Neural crest cell (in vitro differentiated cells): ENCODE results near the gene CD22. TPM values are rescaled to one million over a fixed set of nuclear protein-coding genes. Genes with fewer than 3 reads are reported as not detected.
"Not testable (repeated sequence)": the region's sequence is repeated elsewhere in the genome, so short reads cannot be mapped to it uniquely, and the experiment has no call there.

ENCODE experiments used
- DNase-seq: peaks from one replicate; pipeline ENCODE4 v3.0.0; 2021; ENCODE audit warnings: low read depth, mixed read lengths, low spot score
- H3K27ac Mint-ChIP-seq: one replicate; pipeline ENCODE4 v1.8.0; 2021; ENCODE audit warnings: mild to moderate bottlenecking, mixed read lengths; ENCODE audit not compliant: unreplicated experiment
- H3K27me3 Mint-ChIP-seq: 2 replicates; pipeline ENCODE4 v1.8.0; 2021; ENCODE audit warnings: low read depth, mild to moderate bottlenecking, mixed read lengths
- H3K36me3 Mint-ChIP-seq: 2 replicates; pipeline ENCODE4 v1.8.0; 2021; ENCODE audit warnings: low read depth, mild to moderate bottlenecking, mixed read lengths
- H3K4me1 Mint-ChIP-seq: 2 replicates; pipeline ENCODE4 v1.8.0; 2021; ENCODE audit warnings: mixed read lengths
- H3K4me3 Mint-ChIP-seq: one replicate; pipeline ENCODE4 v1.8.0; 2021; ENCODE audit warnings: mild to moderate bottlenecking, mixed read lengths
- H3K9me3 Mint-ChIP-seq: 2 replicates; pipeline ENCODE4 v1.8.0; 2021; ENCODE audit warnings: mixed read lengths
- CTCF ChIP-seq: fragments of 200-600 bp; sonication (generic); conservative IDR thresholded peaks from 2 replicates; pipeline ENCODE4 v1.5.0; 2021; ENCODE audit warnings: antibody characterized with exemption, mild to moderate bottlenecking
- total RNA-seq: library from RNA; stranded (reverse); gene quantifications from 2 replicates; pipeline ENCODE4 v1.2.1, GENCODE V29; 2021

Gene CD22
- total RNA-seq, 1 donor from 2014 or later, result not detected

- no peak for TF ChIP-seq CTCF
- Mint-ChIP-seq H3K36me3 (no peaks in the 10 kb centered on the region), H3K27me3 (peaks cover 25% of the 10 kb centered on the region), H3K4me1 (no peaks in the 10 kb centered on the region), H3K9me3 (no peaks in the 10 kb centered on the region), H3K27ac (no peak overlapping the region), H3K4me3 (no peak overlapping the region)
- no peak for DNase-seq
Measured at GRCh38 chr19:35285095-35285449, 43.9 kb upstream of the CD22 start.

- DNase-seq, H3K4me1 Mint-ChIP-seq, H3K9me3 Mint-ChIP-seq, H3K36me3 Mint-ChIP-seq, H3K27ac Mint-ChIP-seq, H3K4me3 Mint-ChIP-seq: not testable (repeated sequence)
- H3K27me3 Mint-ChIP-seq, result peaks cover 25% of the 10 kb centered on the region
Measured at GRCh38 chr19:35285465-35285864, 43.5 kb upstream of the CD22 start.

GRCh38 chr19:35286101-35286500 is 42.9 kb upstream of the CD22 start:
- peaks cover 24% of the 10 kb centered on the region for H3K27me3 Mint-ChIP-seq
- not testable (repeated sequence) for DNase-seq, H3K4me1 Mint-ChIP-seq, H3K4me3 Mint-ChIP-seq, H3K9me3 Mint-ChIP-seq, H3K36me3 Mint-ChIP-seq, H3K27ac Mint-ChIP-seq

GRCh38 chr19:35287713-35288112 is 41.3 kb upstream of the CD22 start:
- H3K4me1 Mint-ChIP-seq, result no peaks in the 10 kb centered on the region
- peaks cover 15% of the 10 kb centered on the region for H3K27me3 Mint-ChIP-seq
- no peaks in the 10 kb centered on the region for H3K9me3 Mint-ChIP-seq
- no peak for TF ChIP-seq CTCF
- no peak overlapping the region for H3K27ac Mint-ChIP-seq
- H3K36me3 Mint-ChIP-seq, result no peaks in the 10 kb centered on the region
- H3K4me3 Mint-ChIP-seq, result no peak overlapping the region
- DNase-seq, result no peak

- Mint-ChIP-seq H3K4me3 (no peak overlapping the region), H3K36me3 (no peaks in the 10 kb centered on the region), H3K27me3 (peaks cover 16% of the 10 kb centered on the region), H3K27ac (no peak overlapping the region), H3K9me3 (no peaks in the 10 kb centered on the region), H3K4me1 (no peaks in the 10 kb centered on the region)
- no peak for TF ChIP-seq CTCF
- DNase-seq, result no peak
Measured at GRCh38 chr19:35288331-35288730, 40.7 kb upstream of the CD22 start.

- Mint-ChIP-seq H3K4me3 (no peak overlapping the region), H3K27ac (no peak overlapping the region), H3K9me3 (no peaks in the 10 kb centered on the region), H3K4me1 (no peaks in the 10 kb centered on the region), H3K27me3 (peaks cover 13% of the 10 kb centered on the region), H3K36me3 (no peaks in the 10 kb centered on the region)
- TF ChIP-seq CTCF, result no peak
- no peak for DNase-seq
Measured at GRCh38 chr19:35288906-35289305, 40.1 kb upstream of the CD22 start.
